Measurements from ENCODE around the gene ELL3.
A peak's percentile ranks its signal among the peaks of the same experiment; 100 is the strongest.

DNA sequence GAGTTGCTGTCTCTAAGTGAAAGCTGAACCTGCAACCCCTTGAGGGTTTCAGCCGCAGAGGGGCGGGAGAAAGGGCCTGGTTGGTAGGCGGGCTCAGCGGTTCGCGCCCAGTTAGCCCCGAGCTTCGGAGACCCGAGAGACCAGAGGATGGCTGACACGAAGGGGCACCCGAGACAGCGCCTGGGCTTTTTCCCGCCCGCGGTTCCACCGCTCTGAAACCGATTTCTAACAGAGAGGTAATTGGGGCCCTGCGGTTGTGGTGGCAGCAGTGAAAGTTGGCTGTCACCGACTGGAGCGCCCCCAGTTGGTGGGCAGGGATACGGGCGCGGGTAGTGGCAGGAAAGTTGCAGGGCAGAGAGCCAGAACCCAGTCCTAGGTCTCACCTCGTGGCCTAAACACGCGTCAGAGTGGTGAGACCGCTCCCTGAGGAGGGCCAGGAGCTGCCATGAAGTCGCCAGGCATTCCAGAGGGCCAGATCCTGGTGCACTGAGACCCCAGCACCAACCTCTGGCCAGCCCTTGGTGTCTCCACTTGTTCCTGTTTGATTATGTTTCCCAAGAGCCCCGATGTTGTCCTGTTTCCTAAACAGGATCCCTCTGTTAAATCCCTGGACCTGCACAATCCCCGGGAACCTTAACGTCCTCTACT is 625 bp upstream of the ELL3 start:
- TF ChIP-seq, protein P1, sequence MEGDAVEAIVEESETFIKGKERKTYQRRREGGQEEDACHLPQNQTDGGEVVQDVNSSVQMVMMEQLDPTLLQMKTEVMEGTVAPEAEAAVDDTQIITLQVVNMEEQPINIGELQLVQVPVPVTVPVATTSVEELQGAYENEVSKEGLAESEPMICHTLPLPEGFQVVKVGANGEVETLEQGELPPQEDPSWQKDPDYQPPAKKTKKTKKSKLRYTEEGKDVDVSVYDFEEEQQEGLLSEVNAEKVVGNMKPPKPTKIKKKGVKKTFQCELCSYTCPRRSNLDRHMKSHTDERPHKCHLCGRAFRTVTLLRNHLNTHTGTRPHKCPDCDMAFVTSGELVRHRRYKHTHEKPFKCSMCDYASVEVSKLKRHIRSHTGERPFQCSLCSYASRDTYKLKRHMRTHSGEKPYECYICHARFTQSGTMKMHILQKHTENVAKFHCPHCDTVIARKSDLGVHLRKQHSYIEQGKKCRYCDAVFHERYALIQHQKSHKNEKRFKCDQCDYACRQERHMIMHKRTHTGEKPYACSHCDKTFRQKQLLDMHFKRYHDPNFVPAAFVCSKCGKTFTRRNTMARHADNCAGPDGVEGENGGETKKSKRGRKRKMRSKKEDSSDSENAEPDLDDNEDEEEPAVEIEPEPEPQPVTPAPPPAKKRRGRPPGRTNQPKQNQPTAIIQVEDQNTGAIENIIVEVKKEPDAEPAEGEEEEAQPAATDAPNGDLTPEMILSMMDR (IDR thresholded peaks at IDR 0.05): peak; percentile 92
- no peak for TF ChIP-seq ZFX (IDR thresholded peaks at IDR 0.05; ENCODE audit: borderline replicate concordance)
